B cell (primary cell): Measurements from ENCODE around the gene MAPKAP1. TPM values are rescaled to one million over a fixed set of nuclear protein-coding genes. Genes with fewer than 3 reads are reported as not detected.

ENCODE experiments used
- ATAC-seq: fragments of 200-7000 bp; cut with Tn5 transposase; one replicate; pipeline ENCODE4 v1.10.0; 2021; ENCODE audit warnings: low read depth, mild to moderate bottlenecking, moderate number of reproducible peaks, moderate library complexity
- CTCF ChIA-PET: fragments of 350-600 bp; sonication (Branson Sonifier 250); formaldehyde crosslinking; loops from one replicate; lab custom pipeline; 2021; ENCODE audit warnings: antibody characterized with exemption, inconsistent platforms; lab: Charles Lee
- POLR2A ChIA-PET: fragments of 350-600 bp; sonication (Branson Sonifier 250); formaldehyde crosslinking; loops from one replicate; lab custom pipeline; 2021; ENCODE audit warnings: antibody characterized with exemption; lab: Charles Lee
- DNase-seq: peaks from one replicate; pipeline ENCODE4 v3.0.0; 2013
- H2AFZ ChIP-seq: 2 replicates; pipeline ENCODE4 v1.6.1; 2012; ENCODE audit warnings: mild to moderate bottlenecking, low read depth, low read length; ENCODE audit not compliant: insufficient read depth, poor library complexity, severe bottlenecking
- H3K27ac ChIP-seq, 2 donors: 1 replicate in 1 of 2; 2 replicates in 1 of 2; pipeline ENCODE4 v1.5.1; 2012 to 2013; ENCODE audit warnings: low read length in 2 of 2, mild to moderate bottlenecking in 2 of 2, moderate library complexity in 1 of 2
- H3K27me3 ChIP-seq, 4 experiments: fragments of 200-600 bp in 1 of 4; sonication (generic) in 1 of 4; replicated peaks in 1 of 4; 1 replicate in 2 of 4; 2 replicates in 2 of 4; pipeline versions ENCODE4 v1.6.1 to v1.7.0; 2013 to 2016; ENCODE audit warnings: low read length in 3 of 4, mild to moderate bottlenecking in 2 of 4, mixed read lengths in 1 of 4, moderate library complexity in 1 of 4; ENCODE audit not compliant: insufficient read depth in 4 of 4, control insufficient read depth in 3 of 4; ENCODE audit errors: control extremely low read depth in 1 of 4
- H3K36me3 ChIP-seq, 2 experiments: replicated peaks in 1 of 2; 1 replicate in 1 of 2; 2 replicates in 1 of 2; pipeline versions ENCODE4 v1.6.1 to v1.7.1; 2013; ENCODE audit warnings: low read length in 1 of 2; ENCODE audit not compliant: insufficient read depth in 2 of 2, control insufficient read depth in 1 of 2; ENCODE audit errors: control extremely low read depth in 1 of 2, extremely low read depth in 1 of 2
- H3K4me1 ChIP-seq, 2 donors: fragments of 200-600 bp in 1 of 2; sonication (generic) in 1 of 2; 1 replicate in 1 of 2; 2 replicates in 1 of 2; pipeline versions ENCODE4 v1.5.1 to v1.6.1; 2013 to 2017; ENCODE audit warnings: low read length in 2 of 2; ENCODE audit not compliant: control insufficient read depth in 2 of 2, insufficient read depth in 2 of 2
- H3K4me2 ChIP-seq: replicated peaks from 2 replicates; pipeline ENCODE3; 2012; ENCODE audit warnings: mild to moderate bottlenecking, low read depth, low read length; ENCODE audit not compliant: poor library complexity, severe bottlenecking
- H3K4me3 ChIP-seq, 5 experiments: fragments of 200-600 bp in 1 of 5; sonication (generic) in 1 of 5; 1 replicate in 3 of 5; 2 replicates in 2 of 5; pipeline versions ENCODE4 v1.5.1 to v1.7.0; 2011 to 2016; ENCODE audit warnings: low read length in 4 of 5, mild to moderate bottlenecking in 4 of 5, low read depth in 2 of 5, control low read depth in 1 of 5, moderate library complexity in 1 of 5; ENCODE audit not compliant: insufficient read depth in 1 of 5; ENCODE audit errors: control extremely low read depth in 1 of 5, extremely low read depth in 1 of 5
- H3K79me2 ChIP-seq: fragments of 200-600 bp; sonication (generic); one replicate; pipeline ENCODE4 v1.6.0; 2016; ENCODE audit warnings: low read length; ENCODE audit not compliant: control insufficient read depth, insufficient read depth
- H3K9ac ChIP-seq: fragments of 200-600 bp; sonication (generic); 2 replicates; pipeline ENCODE4 v1.6.1; 2017; ENCODE audit warnings: mild to moderate bottlenecking, low read length, moderate library complexity
- H3K9me3 ChIP-seq, 3 donors: one replicate each; pipeline versions ENCODE4 v1.6.1 to v1.7.1; 2013; ENCODE audit warnings: low read length in 2 of 3; ENCODE audit not compliant: control insufficient read depth in 2 of 3, insufficient read depth in 1 of 3; ENCODE audit errors: control extremely low read depth in 1 of 3
- H4K20me1 ChIP-seq: 2 replicates; pipeline ENCODE4 v1.6.0; 2012; ENCODE audit warnings: mild to moderate bottlenecking, low read length; ENCODE audit not compliant: insufficient read depth, control insufficient read depth, poor library complexity, severe bottlenecking
- H3K27ac Mint-ChIP-seq: one replicate; pipeline ENCODE4 v1.8.0; 2021; ENCODE audit warnings: mixed read lengths
- H3K27me3 Mint-ChIP-seq: one replicate; pipeline ENCODE4 v1.8.0; 2021; ENCODE audit warnings: mixed read lengths
- H3K4me1 Mint-ChIP-seq: one replicate; pipeline ENCODE4 v1.8.0; 2021; ENCODE audit warnings: mixed read lengths
- H3K4me3 Mint-ChIP-seq: one replicate; pipeline ENCODE4 v1.8.0; 2021; ENCODE audit warnings: mixed read lengths
- H3K9me3 Mint-ChIP-seq: one replicate; pipeline ENCODE4 v1.8.0; 2022; ENCODE audit warnings: mixed read lengths; ENCODE audit not compliant: insufficient read depth
- EZH2 ChIP-seq: IDR thresholded peaks from 2 replicates; pipeline ENCODE4 v1.6.1; 2012; ENCODE audit warnings: borderline replicate concordance, low read depth, mild to moderate bottlenecking, moderate library complexity, low read length; ENCODE audit not compliant: insufficient read depth, poor library complexity, severe bottlenecking
- WGBS: methylation state at CpG from one replicate; pipeline ENCODE4 v1.1.5; 2013; ENCODE audit warnings: missing lambda C conversion rate; ENCODE audit not compliant: insufficient coverage; 5-methylcytosine and 5-hydroxymethylcytosine counted together
- intact Hi-C: fragments of 100-400 bp; cut with micrococcal nuclease; formaldehyde crosslinking; loops from one replicate; pipeline ENCODE4 v1.10.0; 2022
- polyA plus RNA-seq: library from polyadenylated mRNA; depleted of rRNA; stranded (reverse); fragments of >200 nt; gene quantifications from 2 replicates; pipeline ENCODE4 v1.2.3, GENCODE V29; 2012
- total RNA-seq, 2 donors: library from RNA; stranded (reverse); fragments of 120-200 nt in 1 of 2; gene quantifications; 1 replicate in 1 of 2; 2 replicates in 1 of 2; pipeline versions ENCODE4 v1.2.3 to v1.2.4, GENCODE V29; 2013 to 2022
- TF ChIP-seq, protein P1 (sequence below): fragments of 200-600 bp; IDR thresholded peaks from one replicate; pipeline ENCODE4 v1.8.0; 2022; ENCODE audit warnings: antibody characterized with exemption, mild to moderate bottlenecking

Gene MAPKAP1
- total and polyA plus RNA-seq, 2 donors (not counting 1 experiment from before 2014, with no cell fraction given) = 51.6 to 62.4 TPM

DNA sequence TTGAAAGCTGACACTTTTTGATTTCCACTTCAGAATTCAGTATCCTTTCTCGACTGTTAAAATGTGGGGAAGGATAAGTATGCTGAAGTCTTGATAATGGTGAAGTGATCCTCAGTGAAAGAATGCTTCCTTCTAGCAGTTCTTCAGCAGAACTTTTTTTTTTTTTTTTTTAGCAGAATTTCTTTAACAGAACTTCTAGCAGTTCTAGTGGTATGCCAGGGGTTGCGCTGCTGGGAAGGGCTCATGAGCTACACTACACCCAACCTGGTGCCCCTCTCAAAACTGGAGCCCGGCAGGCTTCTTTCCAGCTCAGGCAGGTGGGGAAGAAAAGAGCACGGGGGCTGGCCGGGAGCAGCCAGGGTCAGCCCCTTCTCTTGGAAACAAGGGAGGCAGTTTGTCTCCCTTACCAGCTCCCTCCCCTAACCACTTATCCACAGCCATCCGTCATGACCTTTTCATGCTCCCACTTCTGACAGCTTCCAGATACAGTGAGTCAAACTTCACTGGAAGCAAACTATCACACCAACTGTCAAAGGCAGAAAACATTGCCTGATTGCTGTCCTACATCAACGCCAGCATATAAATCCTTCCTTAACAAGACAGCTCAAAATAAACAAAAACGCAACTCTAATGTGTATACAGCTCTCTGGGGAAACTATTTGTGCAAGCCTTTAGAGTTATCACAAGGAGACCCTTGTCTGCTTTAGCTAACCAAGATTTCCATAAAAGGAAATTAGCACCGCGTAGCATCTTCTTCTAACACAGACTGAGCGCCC lies 233.9 kb downstream of the MAPKAP1 start:
- no peak for DNase-seq
- TF ChIP-seq EZH2 = no peak
- TF ChIP-seq, protein P1, sequence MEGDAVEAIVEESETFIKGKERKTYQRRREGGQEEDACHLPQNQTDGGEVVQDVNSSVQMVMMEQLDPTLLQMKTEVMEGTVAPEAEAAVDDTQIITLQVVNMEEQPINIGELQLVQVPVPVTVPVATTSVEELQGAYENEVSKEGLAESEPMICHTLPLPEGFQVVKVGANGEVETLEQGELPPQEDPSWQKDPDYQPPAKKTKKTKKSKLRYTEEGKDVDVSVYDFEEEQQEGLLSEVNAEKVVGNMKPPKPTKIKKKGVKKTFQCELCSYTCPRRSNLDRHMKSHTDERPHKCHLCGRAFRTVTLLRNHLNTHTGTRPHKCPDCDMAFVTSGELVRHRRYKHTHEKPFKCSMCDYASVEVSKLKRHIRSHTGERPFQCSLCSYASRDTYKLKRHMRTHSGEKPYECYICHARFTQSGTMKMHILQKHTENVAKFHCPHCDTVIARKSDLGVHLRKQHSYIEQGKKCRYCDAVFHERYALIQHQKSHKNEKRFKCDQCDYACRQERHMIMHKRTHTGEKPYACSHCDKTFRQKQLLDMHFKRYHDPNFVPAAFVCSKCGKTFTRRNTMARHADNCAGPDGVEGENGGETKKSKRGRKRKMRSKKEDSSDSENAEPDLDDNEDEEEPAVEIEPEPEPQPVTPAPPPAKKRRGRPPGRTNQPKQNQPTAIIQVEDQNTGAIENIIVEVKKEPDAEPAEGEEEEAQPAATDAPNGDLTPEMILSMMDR = no peak
- H3K4me1 Mint-ChIP-seq = no peaks in the 10 kb centered on the region
- H3K79me2 ChIP-seq = no peaks in the 10 kb centered on the region
- WGBS = 88% methylated on average over 5 of the region's 11 CpGs
- no peak overlapping the region for H3K9ac ChIP-seq
- H3K27me3 Mint-ChIP-seq = no peaks in the 10 kb centered on the region
- no peaks in the 10 kb centered on the region for H3K9me3 Mint-ChIP-seq
- no peak overlapping the region for H3K4me3 ChIP-seq
- POLR2A ChIA-PET = interaction anchor here (0.7 kb wide), 1 partner anchor 267 kb away, joined by 7 read pairs; no protein-coding TSS in a partner anchor
- no peaks in the 10 kb centered on the region for H3K9me3 ChIP-seq
- CTCF ChIA-PET = interaction anchor here (0.7 to 2.6 kb wide), 4 partner anchors 25 to 681 kb away, joined by 3 to 6 read pairs (median 5); no protein-coding TSS in a partner anchor
- H3K27ac Mint-ChIP-seq = no peak overlapping the region
- no peak overlapping the region for H3K27ac ChIP-seq
- H3K4me1 ChIP-seq = no peaks in the 10 kb centered on the region
- H3K27me3 ChIP-seq = no peaks in the 10 kb centered on the region
- no peak for ATAC-seq
- no peaks in the 10 kb centered on the region for H4K20me1 ChIP-seq
- no peak overlapping the region for H2AFZ ChIP-seq
- no peak overlapping the region for H3K4me3 Mint-ChIP-seq
- intact Hi-C loops = no loop called here
- H3K36me3 ChIP-seq = peaks cover 0 to 41% of the 10 kb centered on the region in 2 experiments
- no peak overlapping the region for H3K4me2 ChIP-seq

DNA sequence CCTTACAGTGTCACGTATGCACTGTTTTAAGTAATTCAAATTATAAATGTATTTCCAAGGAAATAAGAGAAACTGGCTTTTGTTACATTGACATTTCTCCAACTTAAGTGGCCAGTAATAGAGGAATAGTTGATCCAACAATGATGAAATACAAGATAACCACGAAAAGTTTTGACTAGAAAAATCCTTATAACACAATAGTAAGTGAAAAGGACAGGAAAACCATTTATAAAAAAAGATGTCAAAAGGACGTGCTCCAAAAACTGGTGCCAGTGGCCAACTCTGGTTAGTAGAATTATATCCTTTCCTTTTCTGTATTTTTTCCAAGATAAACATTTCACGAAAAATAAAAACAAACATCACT lies 234.5 kb downstream of the MAPKAP1 start:
- no peak overlapping the region for H3K9ac ChIP-seq
- H3K27me3 ChIP-seq = no peaks in the 10 kb centered on the region
- POLR2A ChIA-PET = interaction anchor here (0.7 kb wide), 1 partner anchor 266 kb away, joined by 7 read pairs; no protein-coding TSS in a partner anchor
- Mint-ChIP-seq H3K9me3 (no peaks in the 10 kb centered on the region), H3K27ac (no peak overlapping the region), H3K27me3 (no peaks in the 10 kb centered on the region), H3K4me1 (no peaks in the 10 kb centered on the region), H3K4me3 (no peak overlapping the region)
- TF ChIP-seq EZH2 = no peak
- TF ChIP-seq, protein P1 = no peak
- H3K27ac ChIP-seq = no peak overlapping the region
- no peak overlapping the region for H2AFZ ChIP-seq
- H3K4me3 ChIP-seq = no peak overlapping the region
- no peaks in the 10 kb centered on the region for H4K20me1 ChIP-seq
- no peak for ATAC-seq
- no peak overlapping the region for H3K4me2 ChIP-seq
- H3K79me2 ChIP-seq = no peaks in the 10 kb centered on the region
- peaks cover 0 to 39% of the 10 kb centered on the region in 2 experiments for H3K36me3 ChIP-seq
- no CpG with 5 or more reads among the region's 4 CpGs for WGBS
- no peak for DNase-seq
- H3K9me3 ChIP-seq = no peaks in the 10 kb centered on the region
- intact Hi-C loops = no loop called here
- H3K4me1 ChIP-seq = no peaks in the 10 kb centered on the region
- CTCF ChIA-PET = no interaction called here
